Measurements from ENCODE around the gene HTRA3. TPM values are rescaled to one million over a fixed set of nuclear protein-coding genes. Genes with fewer than 3 reads are reported as not detected.

Gene HTRA3
- total and polyA plus RNA-seq, 2 experiments from 2014 or later, result 1.3 to 3.6 TPM

- Histone ChIP-seq H3K79me2 (replicated peaks; ENCODE audit: insufficient read depth) (no peaks in the 10 kb centered on the region), H3K4me1 (ENCODE audit: insufficient read depth) (no peaks in the 10 kb centered on the region), H4K20me1 (replicated peaks; ENCODE audit: insufficient read depth) (no peaks in the 10 kb centered on the region), H3K4me3 (no peak overlapping the region), H2AFZ (no peak overlapping the region), H3K27me3 (ENCODE audit: insufficient read depth) (no peaks in the 10 kb centered on the region), H3K36me3 (ENCODE audit: insufficient read depth) (no peaks in the 10 kb centered on the region), H3K9me2 (ENCODE audit: insufficient read depth) (peaks cover 6% of the 10 kb centered on the region; the same call in 1 of the 2 replicates), H3K27ac (ENCODE audit: low read depth) (no peak overlapping the region), H3K4me2 (no peak overlapping the region), H3F3A (replicated peaks; ENCODE audit: low read depth) (no peaks in the 10 kb centered on the region)
- ATAC-seq, result no peak
- Mint-ChIP-seq H3K27ac (no peak overlapping the region), H3K4me3 (no peak overlapping the region), H3K4me1 (no peaks in the 10 kb centered on the region), H3K9me3 (peaks cover 5% of the 10 kb centered on the region; the same call in 2 of the 3 replicates), H3K36me3 (ENCODE audit: low read depth) (no peaks in the 10 kb centered on the region), H3K27me3 (ENCODE audit: insufficient read depth, low read depth, poor library complexity) (peaks cover 3% of the 10 kb centered on the region)
- TF ChIP-seq JUNB (IDR thresholded peaks at IDR 0.05; ENCODE audit: unreplicated experiment), result no peak
- TF ChIP-seq, protein P1, sequence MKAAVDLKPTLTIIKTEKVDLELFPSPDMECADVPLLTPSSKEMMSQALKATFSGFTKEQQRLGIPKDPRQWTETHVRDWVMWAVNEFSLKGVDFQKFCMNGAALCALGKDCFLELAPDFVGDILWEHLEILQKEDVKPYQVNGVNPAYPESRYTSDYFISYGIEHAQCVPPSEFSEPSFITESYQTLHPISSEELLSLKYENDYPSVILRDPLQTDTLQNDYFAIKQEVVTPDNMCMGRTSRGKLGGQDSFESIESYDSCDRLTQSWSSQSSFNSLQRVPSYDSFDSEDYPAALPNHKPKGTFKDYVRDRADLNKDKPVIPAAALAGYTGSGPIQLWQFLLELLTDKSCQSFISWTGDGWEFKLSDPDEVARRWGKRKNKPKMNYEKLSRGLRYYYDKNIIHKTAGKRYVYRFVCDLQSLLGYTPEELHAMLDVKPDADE (IDR thresholded peaks at IDR 0.05), result no peak
- no peak for TF ChIP-seq POLR2AphosphoS5 (IDR thresholded peaks at IDR 0.05; ENCODE audit: low read depth)
- no peak for TF ChIP-seq REST (IDR thresholded peaks at IDR 0.05; ENCODE audit: unreplicated experiment)
- no peak for TF ChIP-seq EZH2phosphoT487 (IDR thresholded peaks at IDR 0.05; ENCODE audit: unreplicated experiment)
- TF ChIP-seq ZNF114 (CRISPR knock-in tag; IDR thresholded peaks at IDR 0.05), result no peak
- TF ChIP-seq CREB1 (CRISPR knock-in tag; IDR thresholded peaks at IDR 0.05; ENCODE audit: low read depth), result no peak
- no peak for DNase-seq (ENCODE audit: low spot score)
Measured at GRCh38 chr4:8322794-8323704, 53.5 kb downstream of the HTRA3 start.

DNA sequence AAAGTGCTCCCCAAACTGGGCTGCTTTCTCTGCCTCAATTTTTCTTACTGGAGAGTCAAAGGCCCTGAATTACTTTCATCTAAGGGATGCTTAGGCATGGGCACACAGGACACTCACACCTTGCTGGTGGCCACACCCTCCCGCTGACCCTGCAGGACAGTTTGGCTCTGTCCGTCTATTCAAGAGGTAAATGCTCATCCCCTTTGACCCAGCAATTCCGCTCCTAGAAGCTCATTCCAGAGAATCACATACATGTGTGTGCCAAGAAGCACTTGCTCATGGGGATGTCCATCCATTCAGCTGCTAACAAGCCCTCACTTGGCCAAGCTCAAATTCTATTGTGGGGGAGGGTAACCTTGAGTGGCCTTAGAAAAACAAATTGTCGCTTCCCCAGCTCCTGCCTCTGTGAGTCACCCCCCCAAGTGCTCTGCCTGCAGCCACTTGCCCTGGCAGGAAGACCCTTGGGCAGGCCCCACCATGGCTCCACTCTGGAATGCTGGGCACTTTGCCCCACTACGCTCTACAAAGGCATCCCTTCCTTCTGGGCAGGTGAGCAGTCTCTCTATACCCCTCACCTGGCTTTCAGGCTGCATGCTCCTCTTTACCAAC lies 54.5 kb downstream of the HTRA3 start:
- Mint-ChIP-seq H3K27me3 (ENCODE audit: insufficient read depth, low read depth, poor library complexity) (peaks cover 3% of the 10 kb centered on the region), H3K36me3 (ENCODE audit: low read depth) (no peaks in the 10 kb centered on the region), H3K4me1 (no peaks in the 10 kb centered on the region), H3K4me3 (no peak overlapping the region), H3K27ac (no peak overlapping the region), H3K9me3 (peaks cover 5% of the 10 kb centered on the region; the same call in 2 of the 3 replicates)
- DNase-seq (ENCODE audit: low spot score) (no peak), ATAC-seq (no peak)
- Histone ChIP-seq H3K4me3 (no peak overlapping the region), H3K27me3 (ENCODE audit: insufficient read depth) (no peaks in the 10 kb centered on the region), H4K20me1 (replicated peaks; ENCODE audit: insufficient read depth) (no peaks in the 10 kb centered on the region), H3K36me3 (ENCODE audit: insufficient read depth) (no peaks in the 10 kb centered on the region), H2AFZ (no peak overlapping the region), H3K79me2 (replicated peaks; ENCODE audit: insufficient read depth) (no peaks in the 10 kb centered on the region), H3F3A (replicated peaks; ENCODE audit: low read depth) (no peaks in the 10 kb centered on the region), H3K9me2 (ENCODE audit: insufficient read depth) (peaks cover 6% of the 10 kb centered on the region; the same call in 1 of the 2 replicates), H3K4me2 (no peak overlapping the region), H3K27ac (ENCODE audit: low read depth) (no peak overlapping the region), H3K4me1 (ENCODE audit: insufficient read depth) (no peaks in the 10 kb centered on the region)
- TF ChIP-seq ZNF114 (CRISPR knock-in tag; IDR thresholded peaks at IDR 0.05) (no peak), CTCF (conservative IDR thresholded peaks at IDR 0.05; ENCODE audit: low read depth in 2 of 2) (no peak), REST (IDR thresholded peaks at IDR 0.05; ENCODE audit: unreplicated experiment) (no peak), ZNF331 (CRISPR knock-in tag; IDR thresholded peaks at IDR 0.05; ENCODE audit: low read depth) (no peak), JUNB (IDR thresholded peaks at IDR 0.05; ENCODE audit: unreplicated experiment) (no peak), EZH2phosphoT487 (IDR thresholded peaks at IDR 0.05; ENCODE audit: unreplicated experiment) (no peak), POLR2AphosphoS5 (IDR thresholded peaks at IDR 0.05; ENCODE audit: low read depth) (no peak)
- TF ChIP-seq, protein P1 (IDR thresholded peaks at IDR 0.05), result no peak
